GM12801 (cell line): ENCODE measurements around the gene SH3RF3.

Experiments
- TF ChIP-seq, protein P1 (sequence below): IDR thresholded peaks from one replicate; pipeline ENCODE4 v1.5.1; 2011; ENCODE audit warnings: control low read depth; ENCODE audit not compliant: insufficient read length; ENCODE audit errors: extremely low read depth

SH3RF3 gene

GRCh38 chr2:109531221-109531620 lies 402.2 kb downstream of the SH3RF3 start:
- TF ChIP-seq, protein P1, sequence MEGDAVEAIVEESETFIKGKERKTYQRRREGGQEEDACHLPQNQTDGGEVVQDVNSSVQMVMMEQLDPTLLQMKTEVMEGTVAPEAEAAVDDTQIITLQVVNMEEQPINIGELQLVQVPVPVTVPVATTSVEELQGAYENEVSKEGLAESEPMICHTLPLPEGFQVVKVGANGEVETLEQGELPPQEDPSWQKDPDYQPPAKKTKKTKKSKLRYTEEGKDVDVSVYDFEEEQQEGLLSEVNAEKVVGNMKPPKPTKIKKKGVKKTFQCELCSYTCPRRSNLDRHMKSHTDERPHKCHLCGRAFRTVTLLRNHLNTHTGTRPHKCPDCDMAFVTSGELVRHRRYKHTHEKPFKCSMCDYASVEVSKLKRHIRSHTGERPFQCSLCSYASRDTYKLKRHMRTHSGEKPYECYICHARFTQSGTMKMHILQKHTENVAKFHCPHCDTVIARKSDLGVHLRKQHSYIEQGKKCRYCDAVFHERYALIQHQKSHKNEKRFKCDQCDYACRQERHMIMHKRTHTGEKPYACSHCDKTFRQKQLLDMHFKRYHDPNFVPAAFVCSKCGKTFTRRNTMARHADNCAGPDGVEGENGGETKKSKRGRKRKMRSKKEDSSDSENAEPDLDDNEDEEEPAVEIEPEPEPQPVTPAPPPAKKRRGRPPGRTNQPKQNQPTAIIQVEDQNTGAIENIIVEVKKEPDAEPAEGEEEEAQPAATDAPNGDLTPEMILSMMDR = no peak

DNA sequence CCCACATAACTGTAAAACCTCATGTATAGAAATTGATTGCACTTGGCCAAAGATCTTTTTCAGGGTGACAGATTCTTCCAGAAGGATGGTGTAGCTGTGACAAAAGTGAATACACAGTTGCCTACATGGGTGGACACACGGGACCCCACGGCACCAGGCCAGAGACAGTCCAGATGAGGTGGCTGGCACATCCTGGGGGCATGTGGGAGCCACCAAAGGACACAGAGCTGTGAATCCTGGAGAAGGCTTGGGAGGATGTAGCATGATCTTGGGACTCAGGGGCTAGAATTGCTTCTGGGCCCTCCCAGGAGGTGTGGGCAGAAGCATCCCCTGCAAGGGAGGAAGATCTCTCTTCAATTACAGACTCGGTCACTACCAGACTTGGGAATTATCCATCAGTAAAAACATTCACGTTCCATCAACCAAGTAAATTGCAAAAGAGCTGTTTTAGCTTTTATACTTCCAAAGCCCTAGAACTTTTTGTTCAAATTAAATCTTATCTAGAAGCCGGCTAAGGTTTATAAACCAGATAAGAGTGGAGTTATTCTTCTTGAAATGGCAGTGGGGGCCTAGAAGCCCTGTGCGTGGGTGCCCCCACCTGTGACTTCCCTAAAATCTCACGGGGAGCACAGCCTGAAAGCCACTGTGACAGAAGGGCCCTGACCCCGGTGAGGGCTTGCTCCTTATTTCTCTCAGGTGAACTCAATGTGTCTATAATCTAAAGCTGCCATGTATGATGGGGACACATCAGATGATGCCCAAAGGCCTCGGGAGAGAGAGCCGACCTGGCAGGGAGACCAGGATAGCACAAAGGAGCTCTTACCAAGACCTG lies 403.1 kb downstream of the SH3RF3 start:
- TF ChIP-seq, protein P1 = no peak

DNA sequence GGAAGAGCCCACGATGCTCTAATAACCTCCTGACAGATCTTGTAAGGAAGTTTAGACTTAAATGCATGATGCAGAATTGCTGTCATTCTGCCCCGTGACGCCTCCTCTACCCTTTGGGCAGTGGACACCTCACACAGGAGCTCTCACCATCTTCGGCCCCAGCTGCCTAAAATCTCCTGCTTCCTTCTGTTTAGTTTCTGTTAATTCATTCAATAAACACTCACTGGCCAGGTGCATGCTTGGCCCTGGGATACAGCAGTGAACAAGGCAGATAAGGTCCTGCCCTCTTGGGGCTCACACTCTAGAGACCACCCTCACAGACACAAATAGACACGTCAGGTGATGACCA lies 403.7 kb downstream of the SH3RF3 start:
- TF ChIP-seq, protein P1 = no peak

DNA sequence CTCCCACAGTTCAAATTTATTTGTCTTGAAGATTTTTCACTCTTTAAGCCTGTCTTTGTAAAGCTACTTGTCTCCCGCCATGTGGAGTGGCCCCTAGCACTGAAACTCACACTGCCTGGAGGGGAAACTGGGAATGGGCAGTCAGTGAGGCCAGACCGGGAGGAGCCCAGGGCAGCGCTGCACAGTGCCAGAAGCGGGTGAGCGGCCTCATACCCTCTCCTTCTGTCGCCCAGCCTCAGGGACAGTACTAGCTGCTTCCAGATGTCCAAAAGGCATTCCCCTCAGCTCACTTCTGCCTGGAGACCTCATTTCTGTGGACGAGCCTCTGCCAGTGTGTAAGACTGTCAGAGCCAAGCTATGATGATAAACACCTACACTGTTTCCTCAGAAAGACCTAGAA lies 404.8 kb downstream of the SH3RF3 start:
- TF ChIP-seq, protein P1 = no peak

DNA sequence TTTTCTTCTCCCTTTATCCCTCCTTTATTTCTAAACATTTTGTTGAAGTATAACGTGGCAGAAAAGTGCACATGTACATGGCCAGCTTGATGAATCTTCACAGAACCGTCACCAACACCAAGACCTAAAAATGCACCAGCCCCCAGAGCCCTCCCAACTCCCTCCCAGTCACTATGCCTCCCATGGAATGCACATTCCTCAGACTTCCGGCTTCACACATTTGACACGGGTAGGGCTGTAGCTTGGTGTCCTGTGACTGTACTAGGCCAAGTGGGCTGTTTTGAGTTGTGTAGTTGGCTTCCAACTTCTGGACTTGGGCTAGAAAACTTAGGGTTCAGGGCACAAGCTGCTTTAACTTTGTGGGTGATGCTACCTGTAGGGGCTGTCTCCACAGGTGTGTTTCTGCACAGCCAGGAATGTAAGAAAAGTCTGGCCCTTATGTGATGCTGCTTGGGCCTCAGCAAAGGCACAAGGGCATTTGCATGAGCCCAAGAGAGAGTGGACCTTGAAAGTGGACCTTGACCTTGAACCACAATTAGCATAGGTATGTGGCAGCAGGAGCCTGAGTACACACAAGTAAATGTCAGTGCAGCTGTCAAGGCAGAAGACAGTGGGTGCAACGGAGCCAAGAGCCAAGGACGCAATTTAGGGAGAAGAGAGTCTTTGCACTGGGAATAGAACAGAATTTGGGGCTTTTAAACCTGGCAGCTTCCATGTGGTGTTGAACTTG lies 406.4 kb downstream of the SH3RF3 start:
- TF ChIP-seq, protein P1 = no peak

DNA sequence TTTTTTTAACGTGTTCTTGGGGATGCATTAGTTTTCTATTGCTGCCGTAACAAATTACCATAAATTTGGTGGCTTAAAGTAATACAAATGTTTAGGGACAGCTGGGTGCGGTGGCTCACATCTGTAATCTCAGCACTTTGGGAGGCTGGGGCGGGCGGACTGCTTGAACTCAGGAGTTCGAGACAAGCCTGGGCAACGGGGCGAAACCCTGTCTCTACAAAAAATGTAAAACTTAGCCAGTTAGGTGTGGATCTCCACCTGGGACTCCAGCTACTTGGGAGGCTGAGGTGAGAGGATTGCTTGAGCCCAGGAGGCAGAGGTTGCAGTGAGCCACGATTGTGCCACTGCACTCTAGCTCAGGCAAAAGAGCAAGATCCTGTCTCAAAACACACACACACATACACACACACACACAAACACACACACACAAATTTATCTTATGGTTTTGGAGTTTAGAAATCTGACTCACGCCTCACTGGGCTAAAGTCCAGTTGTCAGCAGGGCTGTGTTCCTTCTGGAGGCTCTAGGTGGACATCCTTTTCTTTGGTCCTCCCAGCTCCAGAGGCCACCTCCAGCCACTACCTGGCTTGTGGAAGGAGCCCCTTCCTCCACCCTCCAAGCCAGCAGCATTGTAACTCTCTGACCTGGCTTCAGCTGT lies 408.7 kb downstream of the SH3RF3 start:
- TF ChIP-seq, protein P1 = no peak

GRCh38 chr2:109538546-109538945 lies 409.5 kb downstream of the SH3RF3 start:
- TF ChIP-seq, protein P1 = no peak
